Sigmoid colon (tissue), 4 donors: ENCODE measurements around the gene SLC6A8.
"Not testable (repeated sequence)": the region's sequence is repeated elsewhere in the genome, so short reads cannot be mapped to it uniquely, and the experiment has no call there.

Source experiments
- CTCF ChIP-seq, 4 experiments: fragments of 450-650 bp in 3 of 4; fragments of 200-600 bp in 1 of 4; IDR thresholded peaks; one replicate each; pipeline ENCODE4 v1.5.1; 2016 to 2019; ENCODE audit warnings: antibody characterized with exemption in 4 of 4, mild to moderate bottlenecking in 3 of 4, moderate library complexity in 2 of 4
- POLR2A ChIP-seq, 2 donors: fragments of 450-650 bp; IDR thresholded peaks; one replicate each; pipeline ENCODE4 v1.6.1; 2016; ENCODE audit warnings: antibody characterized with exemption in 2 of 2, mild to moderate bottlenecking in 2 of 2, moderate library complexity in 2 of 2
- POLR2AphosphoS5 ChIP-seq, 4 donors: sonication (generic); formaldehyde crosslinking; IDR thresholded peaks; one replicate each; pipeline ENCODE4 v1.6.1; 2017; ENCODE audit warnings: antibody characterized with exemption in 4 of 4

GRCh38 chrX:153696538-153696937 is 8.8 kb downstream of the SLC6A8 start:
- TF ChIP-seq CTCF, POLR2A, POLR2AphosphoS5 (IDR thresholded peaks at IDR 0.05): not testable (repeated sequence)
